Esophagus squamous epithelium (tissue), 4 donors: ENCODE results near the gene AP3D1.

Experiments
- POLR2A ChIP-seq, 4 donors: fragments of 450-650 bp; IDR thresholded peaks; one replicate each; pipeline ENCODE4 v1.6.1; 2017; ENCODE audit warnings: antibody characterized with exemption in 4 of 4, mild to moderate bottlenecking in 4 of 4, moderate library complexity in 3 of 4
- TF ChIP-seq, protein P1 (sequence below), 6 experiments: fragments of 450-650 bp in 4 of 6; fragments of 200-600 bp in 2 of 6; sonication (generic) in 2 of 6; IDR thresholded peaks; one replicate each; pipeline ENCODE4 v1.5.1; 2016 to 2019; ENCODE audit warnings: antibody characterized with exemption in 6 of 6, mild to moderate bottlenecking in 4 of 6, moderate library complexity in 4 of 6

GRCh38 chr19:2089727-2090053 is 61.7 kb downstream of the AP3D1 start:
- TF ChIP-seq, protein P1, sequence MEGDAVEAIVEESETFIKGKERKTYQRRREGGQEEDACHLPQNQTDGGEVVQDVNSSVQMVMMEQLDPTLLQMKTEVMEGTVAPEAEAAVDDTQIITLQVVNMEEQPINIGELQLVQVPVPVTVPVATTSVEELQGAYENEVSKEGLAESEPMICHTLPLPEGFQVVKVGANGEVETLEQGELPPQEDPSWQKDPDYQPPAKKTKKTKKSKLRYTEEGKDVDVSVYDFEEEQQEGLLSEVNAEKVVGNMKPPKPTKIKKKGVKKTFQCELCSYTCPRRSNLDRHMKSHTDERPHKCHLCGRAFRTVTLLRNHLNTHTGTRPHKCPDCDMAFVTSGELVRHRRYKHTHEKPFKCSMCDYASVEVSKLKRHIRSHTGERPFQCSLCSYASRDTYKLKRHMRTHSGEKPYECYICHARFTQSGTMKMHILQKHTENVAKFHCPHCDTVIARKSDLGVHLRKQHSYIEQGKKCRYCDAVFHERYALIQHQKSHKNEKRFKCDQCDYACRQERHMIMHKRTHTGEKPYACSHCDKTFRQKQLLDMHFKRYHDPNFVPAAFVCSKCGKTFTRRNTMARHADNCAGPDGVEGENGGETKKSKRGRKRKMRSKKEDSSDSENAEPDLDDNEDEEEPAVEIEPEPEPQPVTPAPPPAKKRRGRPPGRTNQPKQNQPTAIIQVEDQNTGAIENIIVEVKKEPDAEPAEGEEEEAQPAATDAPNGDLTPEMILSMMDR (IDR thresholded peaks at IDR 0.05): no peak
- no peak for TF ChIP-seq POLR2A (IDR thresholded peaks at IDR 0.05)
